Measurements from ENCODE around the gene ROR2.

GRCh38 chr9:91882627-91883026 lies 67.4 kb downstream of the ROR2 start:
- TF ChIP-seq TARDBP (IDR thresholded peaks at IDR 0.05) (no peak), L3MBTL2 (conservative IDR thresholded peaks at IDR 0.05) (no peak), SP1 (IDR thresholded peaks at IDR 0.05) (no peak), SUZ12 (IDR thresholded peaks at IDR 0.05) (no peak), PKNOX1 (IDR thresholded peaks at IDR 0.05) (no peak), ELF4 (IDR thresholded peaks at IDR 0.05) (no peak), LEF1 (IDR thresholded peaks at IDR 0.05; ENCODE audit: borderline replicate concordance) (no peak), FOXK2 (IDR thresholded peaks at IDR 0.05) (no peak), FOXM1 (IDR thresholded peaks at IDR 0.05; ENCODE audit: borderline replicate concordance) (no peak), FOXA1 (IDR thresholded peaks at IDR 0.05) (no peak), BHLHE40 (IDR thresholded peaks at IDR 0.05; ENCODE audit: borderline replicate concordance) (no peak), ARNT (IDR thresholded peaks at IDR 0.05) (no peak), ZNF384 (IDR thresholded peaks at IDR 0.05) (no peak)

All from HEK293T (cell line).